ENCODE measurements around the gene TAS2R41. TPM values are rescaled to one million over a fixed set of nuclear protein-coding genes. Genes with fewer than 3 reads are reported as not detected.

The TAS2R41 gene
- total RNA-seq, 1 experiment from 2014 or later, result not detected

- ATAC-seq (no peak), DNase-seq (no peak)
- Histone ChIP-seq H3K9me2 (replicated peaks; ENCODE audit: low read length) (no peaks in the 10 kb centered on the region), H3K4me2 (ENCODE audit: low read length) (no peak overlapping the region), H3K4me1 (ENCODE audit: insufficient read depth, low read length) (no peaks in the 10 kb centered on the region), H3K9me3 (ENCODE audit: low read length) (no peaks in the 10 kb centered on the region), H3K79me2 (ENCODE audit: low read length) (no peaks in the 10 kb centered on the region), H3K9ac (ENCODE audit: low read length) (no peak overlapping the region), H3K27me3 (ENCODE audit: low read length) (no peaks in the 10 kb centered on the region), H2AFZ (ENCODE audit: low read length) (no peak overlapping the region), H3F3A (ENCODE audit: low read length, unreplicated experiment) (no peaks in the 10 kb centered on the region), H3K36me3 (ENCODE audit: low read depth, low read length) (no peaks in the 10 kb centered on the region), H3K27ac (ENCODE audit: low read length) (no peak overlapping the region), H3K4me3 (ENCODE audit: low read length) (no peak overlapping the region), H4K20me1 (ENCODE audit: low read length) (no peaks in the 10 kb centered on the region)
- no TSS peak for BruUV-seq (replicated peaks)
- intact Hi-C loops (cut with micrococcal nuclease), result no loop called here
- ChIA-PET POLR2A (ENCODE audit: unreplicated experiment) (no interaction called here), CTCF (no interaction called here)
- TF ChIP-seq EZH2 (IDR thresholded peaks at IDR 0.05; ENCODE audit: low read length, unreplicated experiment) (no peak), CTCF (conservative IDR thresholded peaks at IDR 0.05; ENCODE audit: low read depth, low read length) (no peak), EZH2phosphoT487 (IDR thresholded peaks at IDR 0.05; ENCODE audit: borderline replicate concordance, low read length) (no peak)
These were observed 2.8 kb downstream of the TAS2R41 start for GRCh38 chr7:143480501-143480900.

GRCh38 chr7:143484119-143484518 lies 6.4 kb downstream of the TAS2R41 start:
- Histone ChIP-seq H2AFZ (ENCODE audit: low read length) (no peak overlapping the region), H3K9me3 (ENCODE audit: low read length) (no peaks in the 10 kb centered on the region), H3K4me3 (ENCODE audit: low read length) (no peak overlapping the region), H4K20me1 (ENCODE audit: low read length) (no peaks in the 10 kb centered on the region), H3K27ac (ENCODE audit: low read length) (no peak overlapping the region), H3K4me1 (ENCODE audit: insufficient read depth, low read length) (no peaks in the 10 kb centered on the region), H3K36me3 (ENCODE audit: low read depth, low read length) (no peaks in the 10 kb centered on the region), H3K79me2 (ENCODE audit: low read length) (no peaks in the 10 kb centered on the region), H3F3A (ENCODE audit: low read length, unreplicated experiment) (no peaks in the 10 kb centered on the region), H3K27me3 (ENCODE audit: low read length) (no peaks in the 10 kb centered on the region), H3K9ac (ENCODE audit: low read length) (no peak overlapping the region), H3K4me2 (ENCODE audit: low read length) (no peak overlapping the region), H3K9me2 (replicated peaks; ENCODE audit: low read length) (no peaks in the 10 kb centered on the region)
- ChIA-PET POLR2A (ENCODE audit: unreplicated experiment) (no interaction called here), CTCF (no interaction called here)
- intact Hi-C loops (cut with micrococcal nuclease), result no loop called here
- TF ChIP-seq EZH2 (IDR thresholded peaks at IDR 0.05; ENCODE audit: low read length, unreplicated experiment), result no peak
- no peak for TF ChIP-seq EZH2phosphoT487 (IDR thresholded peaks at IDR 0.05; ENCODE audit: borderline replicate concordance, low read length)
- no peak for TF ChIP-seq CTCF (conservative IDR thresholded peaks at IDR 0.05; ENCODE audit: low read depth, low read length)
- no peak for DNase-seq
- BruUV-seq (replicated peaks), result no TSS peak
- ATAC-seq, result no peak

GRCh38 chr7:143485094-143485493 lies 7.4 kb downstream of the TAS2R41 start:
- intact Hi-C loops (cut with micrococcal nuclease), result no loop called here
- no peaks in the 10 kb centered on the region for H3K9me3 ChIP-seq (ENCODE audit: low read length)
- no peaks in the 10 kb centered on the region for H3K27me3 ChIP-seq (ENCODE audit: low read length)
- no peak overlapping the region for H3K4me3 ChIP-seq (ENCODE audit: low read length)
- H3F3A ChIP-seq (ENCODE audit: low read length, unreplicated experiment), result no peaks in the 10 kb centered on the region
- no peaks in the 10 kb centered on the region for H3K9me2 ChIP-seq (replicated peaks; ENCODE audit: low read length)
- no peak overlapping the region for H3K27ac ChIP-seq (ENCODE audit: low read length)
- DNase-seq, result no peak
- no peaks in the 10 kb centered on the region for H3K4me1 ChIP-seq (ENCODE audit: insufficient read depth, low read length)
- no peak overlapping the region for H3K4me2 ChIP-seq (ENCODE audit: low read length)
- no peak overlapping the region for H2AFZ ChIP-seq (ENCODE audit: low read length)
- no peak for ATAC-seq
- ChIA-PET POLR2A (ENCODE audit: unreplicated experiment) (no interaction called here), CTCF (no interaction called here)
- no peak overlapping the region for H3K9ac ChIP-seq (ENCODE audit: low read length)
- TF ChIP-seq EZH2phosphoT487 (IDR thresholded peaks at IDR 0.05; ENCODE audit: borderline replicate concordance, low read length), result no peak
- no peak for TF ChIP-seq CTCF (conservative IDR thresholded peaks at IDR 0.05; ENCODE audit: low read depth, low read length)
- no peak for TF ChIP-seq EZH2 (IDR thresholded peaks at IDR 0.05; ENCODE audit: low read length, unreplicated experiment)
- H3K79me2 ChIP-seq (ENCODE audit: low read length), result no peaks in the 10 kb centered on the region
- BruUV-seq (replicated peaks), result no TSS peak
- H4K20me1 ChIP-seq (ENCODE audit: low read length), result no peaks in the 10 kb centered on the region
- no peaks in the 10 kb centered on the region for H3K36me3 ChIP-seq (ENCODE audit: low read depth, low read length)
